Left ventricle myocardium inferior (tissue), 1 donor: Measurements from ENCODE around the gene ANKRD39. TPM values are rescaled to one million over a fixed set of nuclear protein-coding genes. Genes with fewer than 3 reads are reported as not detected.
A peak's percentile ranks its signal among the peaks of the same experiment; 100 is the strongest.

Experiments
- DNase-seq: peaks from one replicate; pipeline ENCODE4 v3.0.0-alpha.2; 2020
- H3K27ac ChIP-seq: fragments of 200-600 bp; replicated peaks from 2 replicates; pipeline ENCODE4 v1.8.0; 2021
- H3K27me3 ChIP-seq: fragments of 200-600 bp; 2 replicates; pipeline ENCODE4 v1.8.0; 2021; ENCODE audit warnings: low read depth
- H3K36me3 ChIP-seq: fragments of 200-600 bp; 2 replicates; pipeline ENCODE4 v1.8.0; 2021
- H3K4me1 ChIP-seq: fragments of 200-600 bp; 2 replicates; pipeline ENCODE4 v1.8.0; 2021
- H3K4me3 ChIP-seq: fragments of 200-600 bp; 2 replicates; pipeline ENCODE4 v1.8.0; 2021; ENCODE audit warnings: mild to moderate bottlenecking, moderate library complexity
- H3K9me3 ChIP-seq: fragments of 200-600 bp; replicated peaks from 2 replicates; pipeline ENCODE4 v1.8.0; 2021
- CTCF ChIP-seq: fragments of 200-600 bp; IDR thresholded peaks from 2 replicates; pipeline ENCODE4 v1.8.0; 2021; ENCODE audit warnings: antibody characterized with exemption, mild to moderate bottlenecking, borderline replicate concordance
- intact Hi-C: fragments of 100-400 bp; cut with micrococcal nuclease; formaldehyde crosslinking; loops from one replicate; pipeline ENCODE4 v1.11.0; 2022
- total RNA-seq: library from RNA; stranded (reverse); fragmentation: NEBNext Ultra II Directional; extraction: Animal tissue kit (Norgen Biotek cat#: 25700); gene quantifications from one replicate; pipeline ENCODE4 v1.2.1, GENCODE V29; 2021
- donor health status: DM: no; HTN: yes; CAD: no; lungs with severe emphysema.

ANKRD39 gene
- total RNA-seq, 1 donor from 2014 or later = 14.3 TPM

GRCh38 chr2:96884299-96885094 is 26.7 kb upstream of the ANKRD39 start:
- H3K27me3 ChIP-seq = no peaks in the 10 kb centered on the region
- no peak for TF ChIP-seq CTCF
- peak overlapping the region; percentile 27 for H3K27ac ChIP-seq
- H3K4me1 ChIP-seq = peaks cover 62% of the 10 kb centered on the region
- intact Hi-C loops = no loop called here
- H3K4me3 ChIP-seq = no peak overlapping the region
- H3K36me3 ChIP-seq = no peaks in the 10 kb centered on the region
- DNase-seq = no peak
- no peaks in the 10 kb centered on the region for H3K9me3 ChIP-seq

- H3K27ac ChIP-seq = no peak overlapping the region
- intact Hi-C loops = no loop called here
- H3K4me1 ChIP-seq = peaks cover 56% of the 10 kb centered on the region
Observed at GRCh38 chr2:96883306-96883705, 25.5 kb upstream of the ANKRD39 start.

GRCh38 chr2:96882906-96883305 is 25.1 kb upstream of the ANKRD39 start:
- H3K27me3 ChIP-seq = no peaks in the 10 kb centered on the region
- peaks cover 52% of the 10 kb centered on the region for H3K4me1 ChIP-seq
- TF ChIP-seq CTCF = no peak
- H3K36me3 ChIP-seq = no peaks in the 10 kb centered on the region
- no peaks in the 10 kb centered on the region for H3K9me3 ChIP-seq
- no peak overlapping the region for H3K4me3 ChIP-seq
- intact Hi-C loops = no loop called here
- no peak overlapping the region for H3K27ac ChIP-seq
- no peak for DNase-seq

More at GRCh38 chr2:96883306-96883705, 25.5 kb upstream of the ANKRD39 start:
- Histone ChIP-seq H3K27me3 (no peaks in the 10 kb centered on the region), H3K36me3 (no peaks in the 10 kb centered on the region), H3K4me3 (no peak overlapping the region), H3K9me3 (no peaks in the 10 kb centered on the region)
- TF ChIP-seq CTCF = no peak
- no peak for DNase-seq

GRCh38 chr2:96882230-96882629 is 24.4 kb upstream of the ANKRD39 start:
- Histone ChIP-seq H3K27ac (no peak overlapping the region), H3K9me3 (no peaks in the 10 kb centered on the region), H3K4me3 (no peak overlapping the region), H3K36me3 (no peaks in the 10 kb centered on the region), H3K27me3 (no peaks in the 10 kb centered on the region), H3K4me1 (peaks cover 45% of the 10 kb centered on the region)
- intact Hi-C loops = no loop called here
- DNase-seq = no peak
- TF ChIP-seq CTCF = no peak

- Histone ChIP-seq H3K27me3 (no peaks in the 10 kb centered on the region), H3K36me3 (no peaks in the 10 kb centered on the region), H3K27ac (peak overlapping the region; percentile 19), H3K4me3 (no peak overlapping the region), H3K9me3 (no peaks in the 10 kb centered on the region), H3K4me1 (peaks cover 42% of the 10 kb centered on the region)
- no peak for TF ChIP-seq CTCF
- DNase-seq = no peak
- intact Hi-C loops = no loop called here
Observed at GRCh38 chr2:96881349-96882195, 23.8 kb upstream of the ANKRD39 start.
